Body of pancreas (tissue), 4 donors: ENCODE measurements around the gene ZNF91. TPM values are rescaled to one million over a fixed set of nuclear protein-coding genes. Genes with fewer than 3 reads are reported as not detected.
"Not testable (repeated sequence)": the region's sequence is repeated elsewhere in the genome, so short reads cannot be mapped to it uniquely, and the experiment has no call there.

Experiments
- ATAC-seq: fragments of 150-250 bp; one replicate; pipeline ENCODE4 v1.9.1; 2016
- DNase-seq, 4 donors: peaks; one replicate each; pipeline ENCODE4 v3.0.0-alpha.2; 2019
- H3K27ac ChIP-seq, 4 donors: fragments of 200-600 bp; sonication (generic); 1 replicate in 3 of 4; 2 replicates in 1 of 4; pipeline versions ENCODE4 v1.5.1 to v1.6.1; 2016 to 2019; ENCODE audit warnings: mild to moderate bottlenecking in 1 of 4, mixed read lengths in 1 of 4, moderate library complexity in 1 of 4
- H3K27me3 ChIP-seq, 2 donors: fragments of 200-600 bp; sonication (generic); one replicate each; pipeline ENCODE4 v1.6.0; 2016; ENCODE audit warnings: mild to moderate bottlenecking in 1 of 2
- H3K36me3 ChIP-seq, 2 donors: fragments of 200-600 bp; sonication (generic); replicated peaks in 1 of 2; 2 replicates each; pipeline ENCODE4 v1.5.1; 2016; ENCODE audit warnings: low read depth in 2 of 2; ENCODE audit not compliant: insufficient read depth in 1 of 2
- H3K4me1 ChIP-seq: fragments of 200-600 bp; sonication (generic); one replicate; pipeline ENCODE4 v1.6.0; 2016
- H3K4me3 ChIP-seq, 2 donors: fragments of 200-600 bp; sonication (generic); 1 replicate in 1 of 2; 2 replicates in 1 of 2; pipeline ENCODE4 v1.5.1; 2016 to 2019
- H3K9me3 ChIP-seq, 3 donors: fragments of 200-600 bp; sonication (generic); 1 replicate in 2 of 3; 2 replicates in 1 of 3; pipeline ENCODE4 v1.5.1; 2016
- CTCF ChIP-seq, 7 experiments: fragments of 450-650 bp in 4 of 7; fragments of 200-600 bp in 3 of 7; sonication (generic) in 3 of 7; IDR thresholded peaks; one replicate each; pipeline ENCODE4 v1.5.1; 2016 to 2019; ENCODE audit warnings: antibody characterized with exemption in 7 of 7
- POLR2A ChIP-seq, 3 donors: fragments of 450-650 bp; IDR thresholded peaks; one replicate each; pipeline ENCODE4 v1.6.1; 2016; ENCODE audit warnings: antibody characterized with exemption in 3 of 3, mild to moderate bottlenecking in 2 of 3
- WGBS, 2 donors: methylation state at CpG; one replicate each; pipeline ENCODE4 v1.1.5; 2017; 5-methylcytosine and 5-hydroxymethylcytosine counted together
- intact Hi-C: fragments of 100-400 bp; cut with DNase I; formaldehyde crosslinking; loops from one replicate; pipeline ENCODE4 v1.15.1; 2023
- total RNA-seq, 2 donors: library from RNA; depleted of rRNA; stranded (reverse); fragments of >200 nt; gene quantifications; one replicate each; pipeline ENCODE4 v1.1.0, GENCODE V29; 2016

Gene ZNF91
- total RNA-seq, 2 donors from 2014 or later = 43.3 to 51.1 TPM

GRCh38 chr19:23343434-23344010 is 51.7 kb downstream of the ZNF91 start:
- no peak for DNase-seq
- no peaks in the 10 kb centered on the region for H3K4me1 ChIP-seq
- no peaks in the 10 kb centered on the region for H3K27me3 ChIP-seq
- H3K9me3 ChIP-seq = peaks cover 0 to 62% (median 4%) of the 10 kb centered on the region in 3 donors
- 91 to 92% methylated on average over 5 of the region's 5 CpGs for WGBS, 2 donors
- ATAC-seq = no peak
- no peak overlapping the region for H3K27ac ChIP-seq
- TF ChIP-seq POLR2A (IDR thresholded peaks at IDR 0.05) = no peak
- TF ChIP-seq CTCF (IDR thresholded peaks at IDR 0.05) = no peak
- H3K4me3 ChIP-seq = no peak overlapping the region
- intact Hi-C loops = no loop called here
- H3K36me3 ChIP-seq = peaks cover 3 to 6% of the 10 kb centered on the region in 2 donors

GRCh38 chr19:23328211-23328610 is 67.1 kb downstream of the ZNF91 start:
- intact Hi-C loops = no loop called here
- no peaks in the 10 kb centered on the region for H3K27me3 ChIP-seq
- ATAC-seq = no peak
- H3K4me3 ChIP-seq = no peak overlapping the region
- H3K4me1 ChIP-seq = no peaks in the 10 kb centered on the region
- no peaks in the 10 kb centered on the region for H3K36me3 ChIP-seq
- DNase-seq = no peak
- H3K9me3 ChIP-seq = peaks cover 0 to 20% (median 0%) of the 10 kb centered on the region in 3 donors
- no peak overlapping the region for H3K27ac ChIP-seq
- no peak for TF ChIP-seq CTCF (IDR thresholded peaks at IDR 0.05)
- no peak for TF ChIP-seq POLR2A (IDR thresholded peaks at IDR 0.05)

DNA sequence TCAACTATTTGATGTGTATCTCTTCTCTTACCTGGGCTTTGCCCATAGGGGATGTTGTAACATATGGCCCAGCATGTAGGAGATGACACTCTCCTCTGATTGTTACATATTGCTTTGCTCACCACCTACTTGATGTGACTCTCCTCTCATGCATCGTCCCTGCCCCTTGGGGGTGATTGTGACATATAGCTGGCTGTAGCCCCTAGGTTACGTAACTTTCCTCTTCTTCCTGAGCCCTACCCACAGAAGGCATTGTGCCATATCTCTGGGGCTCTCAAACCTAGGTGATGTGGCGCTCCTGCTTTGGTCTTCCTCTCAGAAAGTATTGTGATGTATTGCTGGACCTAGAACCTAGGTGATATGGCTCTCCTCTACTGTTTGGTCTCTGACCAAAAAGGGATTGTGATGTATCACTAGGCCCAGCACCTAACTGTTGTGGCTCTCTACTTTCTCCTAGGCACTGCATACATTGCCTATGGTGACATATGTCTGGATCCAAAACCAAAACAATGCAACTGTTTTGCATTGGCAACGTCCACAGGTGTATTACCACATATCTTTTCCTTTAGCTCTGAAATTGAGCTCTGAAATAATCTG is 73.2 kb downstream of the ZNF91 start:
- no peak for ATAC-seq
- no peak for DNase-seq
- Histone ChIP-seq H3K9me3 (peaks cover 0 to 13% (median 0%) of the 10 kb centered on the region in 3 donors), H3K4me3 (no peak overlapping the region), H3K36me3 (no peaks in the 10 kb centered on the region), H3K27ac (no peak overlapping the region), H3K4me1 (no peaks in the 10 kb centered on the region), H3K27me3 (no peaks in the 10 kb centered on the region)
- intact Hi-C loops = loop anchor here (2.0 kb wide), 1 partner anchor 145 kb away; no protein-coding TSS in a partner anchor
- WGBS, 2 donors = 70 to 81% methylated on average over 4 of the region's 4 CpGs
- no peak for TF ChIP-seq CTCF (IDR thresholded peaks at IDR 0.05)
- no peak for TF ChIP-seq POLR2A (IDR thresholded peaks at IDR 0.05)

GRCh38 chr19:23321403-23321802 is 73.9 kb downstream of the ZNF91 start:
- ATAC-seq, H3K27me3 ChIP-seq, H3K27ac ChIP-seq, intact Hi-C loops, DNase-seq, H3K4me3 ChIP-seq, H3K4me1 ChIP-seq, H3K36me3 ChIP-seq: not testable (repeated sequence)
- peaks cover 0 to 13% (median 0%) of the 10 kb centered on the region in 3 donors for H3K9me3 ChIP-seq

DNA sequence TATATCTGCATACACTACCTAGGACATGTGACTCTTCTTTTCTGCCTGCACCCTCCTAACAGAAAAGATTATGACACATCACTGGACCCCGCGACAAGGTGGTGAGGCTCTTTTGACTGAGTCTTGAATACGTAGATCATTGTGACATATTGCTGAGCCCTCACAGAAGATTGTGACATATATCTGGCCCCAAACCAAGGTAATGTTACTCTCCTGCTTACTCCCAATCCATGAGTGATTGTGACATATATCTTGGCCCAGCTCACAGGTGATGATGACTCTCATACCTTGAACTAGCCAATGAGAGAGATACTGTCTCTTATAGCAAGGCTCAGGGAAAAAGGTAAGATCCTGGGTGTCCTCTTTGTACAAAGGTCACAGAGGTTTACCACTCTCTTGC is 75.7 kb downstream of the ZNF91 start:
- 89 to 90% methylated on average over 3 of the region's 3 CpGs for WGBS, 2 donors
- DNase-seq, intact Hi-C loops, H3K36me3 ChIP-seq, ATAC-seq, H3K4me3 ChIP-seq, H3K27ac ChIP-seq, H3K27me3 ChIP-seq, H3K4me1 ChIP-seq: not testable (repeated sequence)
- peaks cover 0 to 13% (median 0%) of the 10 kb centered on the region in 3 donors for H3K9me3 ChIP-seq

- intact Hi-C loops, H3K27me3 ChIP-seq, H3K27ac ChIP-seq, ATAC-seq, H3K4me3 ChIP-seq, H3K4me1 ChIP-seq, H3K36me3 ChIP-seq, DNase-seq: not testable (repeated sequence)
- H3K9me3 ChIP-seq = peaks cover 0 to 13% (median 0%) of the 10 kb centered on the region in 3 donors
- WGBS, 2 donors = 93 to 100% methylated on average over 2 of the region's 2 CpGs
Observed at GRCh38 chr19:23318941-23319340, 76.3 kb downstream of the ZNF91 start.
